ENCODE measurements around the gene PLEK.
"Not testable (repeated sequence)": the region's sequence is repeated elsewhere in the genome, so short reads cannot be mapped to it uniquely, and the experiment has no call there.

Gene PLEK

GRCh38 chr2:68365087-68365486, at the start of gene PLEK:
Gene PLEK, plus strand, starts transcription at chr2:68365282. Its CDS starts 70 bp downstream, at chr2:68365352.
- DNase-seq (ENCODE audit: low spot score) = peak; percentile 45

- DNase-seq (ENCODE audit: low spot score) = no peak
Measured at GRCh38 chr2:68316111-68316510, 49.0 kb upstream of the PLEK start.

DNA sequence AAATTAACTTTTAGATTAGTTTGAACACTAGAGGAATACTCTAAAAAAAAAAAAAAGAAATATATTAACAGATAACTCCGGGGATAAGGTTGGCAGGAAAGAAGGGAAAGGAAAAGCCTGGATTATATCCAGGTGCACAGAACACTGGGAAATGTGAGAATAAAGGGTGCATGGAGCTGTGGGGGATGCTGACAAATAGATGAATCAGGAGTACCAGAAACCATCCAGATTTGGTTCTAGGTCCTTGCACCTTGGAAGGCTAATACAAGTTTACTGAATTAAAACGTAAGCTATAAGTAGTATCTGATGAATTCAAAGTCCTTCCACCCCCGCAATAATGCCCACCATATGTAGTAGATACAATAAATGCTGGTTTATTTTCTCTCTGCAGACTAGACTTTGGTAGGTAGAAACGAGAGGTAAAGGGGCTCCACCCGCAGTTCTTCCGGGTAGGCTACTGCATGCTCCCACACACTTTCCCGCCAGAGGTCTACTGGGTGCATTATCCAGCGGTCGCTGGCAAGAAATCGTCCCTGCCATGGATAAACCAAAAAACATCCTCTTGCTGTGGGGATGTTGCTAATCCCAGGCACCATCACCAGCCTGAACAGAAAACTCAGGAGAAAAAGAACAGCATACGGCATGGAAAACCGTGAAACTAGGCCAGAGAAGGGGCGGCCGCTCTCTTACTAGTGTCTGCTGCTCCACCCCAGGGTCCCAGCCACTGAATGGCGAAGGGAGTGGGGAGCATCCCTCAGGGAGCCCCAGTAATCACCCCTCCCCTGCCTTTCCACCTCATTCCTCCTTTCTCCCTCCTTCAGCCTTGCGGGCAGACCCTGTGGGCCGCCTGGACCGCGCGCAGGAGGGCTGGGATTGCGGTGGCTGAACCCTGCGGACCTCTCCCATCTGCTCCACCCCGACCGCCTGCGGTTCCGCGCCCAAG, 46.8 kb upstream of the PLEK start:
- peak; percentile 19 for DNase-seq (ENCODE audit: low spot score)

DNA sequence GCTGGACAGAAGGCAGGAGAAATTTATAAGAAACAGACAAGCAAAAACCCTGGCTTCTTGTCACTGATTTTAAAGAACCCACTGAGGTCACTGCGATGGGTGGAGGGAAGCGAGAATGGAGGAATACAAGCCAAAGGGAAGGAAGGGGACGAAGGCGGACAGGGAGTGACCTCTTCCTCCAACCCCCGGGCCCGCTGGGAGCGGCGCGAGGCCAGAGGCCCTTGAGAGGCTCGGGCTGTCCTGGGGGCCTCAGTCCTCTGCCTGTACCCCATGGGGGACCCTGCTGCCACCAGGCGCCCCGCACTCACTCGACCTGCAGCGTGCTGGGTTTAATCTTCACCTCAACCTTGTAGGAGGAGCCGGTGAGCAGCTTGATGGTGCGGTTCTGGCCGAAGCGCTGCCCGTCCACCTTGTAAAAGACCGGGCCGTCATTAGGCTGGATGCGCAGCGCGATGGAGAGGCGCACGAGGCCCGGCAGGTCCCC, 46.1 kb upstream of the PLEK start:
- DNase-seq (ENCODE audit: low spot score) = peak; percentile 26

GRCh38 chr2:68319398-68320117, 45.5 kb upstream of the PLEK start, which contains the start of gene CNRIP1:
Gene CNRIP1, minus strand, starts transcription at chr2:68319949. Its CDS starts 549 bp downstream, at chr2:68319400.
- peak; percentile 65 for DNase-seq (ENCODE audit: low spot score)

DNA sequence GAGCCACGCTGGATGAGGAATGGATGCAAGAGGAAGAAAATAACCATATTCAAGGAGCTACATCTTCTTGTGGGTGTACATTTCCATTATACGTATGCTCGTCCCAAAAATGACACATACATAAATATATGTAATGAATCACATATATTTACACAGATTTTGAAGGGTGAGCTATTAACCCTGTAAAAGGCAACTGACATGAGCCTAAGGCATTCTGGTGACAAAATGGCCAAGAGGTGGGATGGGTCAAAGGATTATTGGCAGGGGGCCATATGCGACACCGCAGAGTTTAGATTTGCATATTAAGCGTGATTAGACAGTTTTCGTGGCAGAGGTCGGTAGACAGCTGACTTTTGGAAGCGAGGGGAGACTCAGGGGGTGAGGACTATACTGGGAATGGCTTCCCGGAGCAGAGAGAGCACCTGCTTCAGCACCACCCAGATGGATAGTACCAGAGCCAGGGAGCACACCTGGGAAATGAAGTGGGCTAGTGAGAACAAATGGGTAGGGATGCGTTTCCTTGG, 44.9 kb upstream of the PLEK start:
- DNase-seq (ENCODE audit: low spot score) = peak; percentile 27

DNA sequence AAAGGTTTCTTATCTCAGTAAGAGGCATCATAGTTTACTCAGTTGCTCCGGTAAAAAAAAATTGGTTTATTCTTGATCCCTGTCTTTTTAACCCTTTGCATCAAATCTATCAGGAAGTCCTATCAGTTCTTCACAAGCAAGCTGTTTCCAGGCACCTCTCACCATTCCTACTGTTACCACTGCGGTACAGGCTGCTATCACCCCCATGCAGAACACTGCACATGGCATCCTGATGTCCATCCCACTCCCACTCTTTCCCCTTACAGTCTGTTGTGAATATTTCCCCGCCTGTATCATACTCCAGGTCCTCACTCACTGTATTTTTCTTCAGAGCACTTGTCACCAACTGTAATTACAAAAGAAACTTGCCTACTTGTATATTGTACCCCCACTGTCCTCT, 40.0 kb upstream of the PLEK start:
- no peak for DNase-seq (ENCODE audit: low spot score)

- DNase-seq (ENCODE audit: low spot score) = no peak
Measured at GRCh38 chr2:68328901-68329300, 36.2 kb upstream of the PLEK start.

DNA sequence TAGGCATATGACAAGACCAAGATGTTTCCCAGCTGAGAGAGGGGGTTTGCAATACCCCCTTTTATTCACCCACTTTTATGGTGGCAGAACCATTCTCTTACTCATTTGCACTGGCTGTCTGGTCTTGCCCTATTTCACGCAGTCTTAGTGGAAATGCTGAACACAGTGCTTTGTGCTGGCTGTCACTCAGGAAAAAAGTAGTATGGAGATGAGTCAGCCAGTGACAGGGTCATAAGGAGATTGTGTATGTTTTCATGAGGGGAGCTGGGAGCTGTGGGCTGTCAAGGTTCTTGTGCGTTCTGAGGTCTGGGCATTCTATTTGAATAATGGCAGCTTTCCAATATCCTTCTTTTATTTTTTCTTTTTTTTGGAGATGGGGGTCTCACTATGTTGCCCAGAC, 34.4 kb upstream of the PLEK start:
- no peak for DNase-seq (ENCODE audit: low spot score)

DNA sequence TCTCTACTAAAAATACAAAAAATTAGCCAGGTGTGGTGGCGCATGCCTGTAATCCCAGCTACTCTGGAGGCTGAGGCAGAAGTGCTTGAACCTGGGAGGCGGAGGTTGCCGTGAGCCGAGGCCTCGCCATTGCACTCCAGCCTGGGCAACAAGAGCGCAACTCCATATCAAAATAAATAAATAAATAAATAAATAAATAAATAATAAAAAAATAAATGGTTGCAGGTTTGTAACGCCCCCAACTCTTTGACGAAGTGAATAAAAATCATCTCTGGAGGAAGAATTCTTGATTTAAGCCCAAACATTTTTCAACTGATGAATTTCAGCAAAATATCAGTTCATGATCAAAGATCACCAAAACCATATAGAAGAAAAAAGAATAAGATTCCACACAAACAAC, 32.1 kb upstream of the PLEK start:
- DNase-seq (ENCODE audit: low spot score) = no peak

DNA sequence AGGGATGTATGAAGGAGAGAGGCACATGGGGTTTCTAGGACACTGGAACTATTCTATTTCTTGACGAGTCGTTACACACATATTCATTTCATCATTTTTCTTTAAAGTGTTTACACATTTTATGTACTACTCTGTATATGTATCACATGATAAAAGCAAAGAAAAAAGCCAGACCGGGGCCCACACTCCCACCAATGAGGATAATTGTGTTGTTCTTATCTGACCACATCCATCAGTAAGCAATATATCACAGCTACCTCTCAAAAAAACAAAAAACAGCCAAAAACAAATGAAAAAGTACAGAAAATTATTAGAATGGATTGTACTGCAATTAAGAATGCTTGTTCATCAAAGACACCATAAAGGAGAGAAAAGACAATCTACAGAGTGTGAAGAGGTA, 31.2 kb upstream of the PLEK start:
- DNase-seq (ENCODE audit: low spot score) = no peak

- DNase-seq (ENCODE audit: low spot score) = no peak
Measured at GRCh38 chr2:68336192-68336591, 28.9 kb upstream of the PLEK start.

GRCh38 chr2:68340226-68341061, 24.6 kb upstream of the PLEK start:
- DNase-seq (ENCODE audit: low spot score) = peak; percentile 22

- DNase-seq (ENCODE audit: low spot score) = no peak
Measured at GRCh38 chr2:68341062-68341329, 24.1 kb upstream of the PLEK start.

DNA sequence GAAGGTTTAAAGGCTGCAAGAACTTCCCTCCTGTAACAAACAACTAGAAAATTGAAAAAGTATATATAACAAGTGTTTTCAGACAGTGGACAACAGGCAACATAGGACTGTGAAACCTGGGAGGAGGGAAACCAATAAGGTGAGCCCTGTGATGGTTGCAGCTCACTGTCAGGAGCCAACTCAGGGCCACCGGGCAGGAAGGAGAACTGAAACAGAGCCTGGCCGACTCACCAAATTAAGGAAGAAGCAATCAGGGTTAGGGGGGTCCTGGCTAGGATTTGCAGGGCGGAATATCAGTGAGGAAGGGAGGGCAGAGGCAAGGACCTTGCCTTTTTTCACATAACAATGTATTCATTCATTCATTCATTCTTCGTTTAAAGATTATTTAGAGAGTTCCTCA, 23.5 kb upstream of the PLEK start:
- DNase-seq (ENCODE audit: low spot score) = no peak

DNA sequence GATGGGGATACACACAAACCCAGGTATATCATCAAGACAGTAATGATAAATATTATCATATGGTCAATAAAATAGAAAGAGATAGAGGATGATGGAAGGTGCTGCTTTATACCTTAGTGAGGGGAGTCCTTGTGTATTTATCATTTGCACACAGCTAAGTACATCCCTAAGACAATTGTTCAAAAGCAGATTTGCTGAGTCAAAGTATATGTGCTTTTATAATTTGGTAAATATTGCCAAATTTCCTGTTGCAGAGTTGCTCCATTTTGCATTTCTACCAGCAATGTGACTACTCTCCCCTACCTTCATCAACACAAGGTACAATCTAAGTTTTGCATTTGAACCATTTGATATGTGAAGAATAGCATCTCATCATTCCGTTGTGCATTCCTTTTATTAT, 22.6 kb upstream of the PLEK start:
- no peak for DNase-seq (ENCODE audit: low spot score)

GRCh38 chr2:68344031-68344430, 21.1 kb upstream of the PLEK start:
- DNase-seq (ENCODE audit: low spot score) = no peak

GRCh38 chr2:68345129-68345875, 19.8 kb upstream of the PLEK start:
- no peak for DNase-seq (ENCODE audit: low spot score)

GRCh38 chr2:68349091-68349490, 16.0 kb upstream of the PLEK start:
- DNase-seq (ENCODE audit: low spot score) = not testable (repeated sequence)

GRCh38 chr2:68351997-68352396, 13.1 kb upstream of the PLEK start:
- DNase-seq (ENCODE audit: low spot score) = no peak

DNA sequence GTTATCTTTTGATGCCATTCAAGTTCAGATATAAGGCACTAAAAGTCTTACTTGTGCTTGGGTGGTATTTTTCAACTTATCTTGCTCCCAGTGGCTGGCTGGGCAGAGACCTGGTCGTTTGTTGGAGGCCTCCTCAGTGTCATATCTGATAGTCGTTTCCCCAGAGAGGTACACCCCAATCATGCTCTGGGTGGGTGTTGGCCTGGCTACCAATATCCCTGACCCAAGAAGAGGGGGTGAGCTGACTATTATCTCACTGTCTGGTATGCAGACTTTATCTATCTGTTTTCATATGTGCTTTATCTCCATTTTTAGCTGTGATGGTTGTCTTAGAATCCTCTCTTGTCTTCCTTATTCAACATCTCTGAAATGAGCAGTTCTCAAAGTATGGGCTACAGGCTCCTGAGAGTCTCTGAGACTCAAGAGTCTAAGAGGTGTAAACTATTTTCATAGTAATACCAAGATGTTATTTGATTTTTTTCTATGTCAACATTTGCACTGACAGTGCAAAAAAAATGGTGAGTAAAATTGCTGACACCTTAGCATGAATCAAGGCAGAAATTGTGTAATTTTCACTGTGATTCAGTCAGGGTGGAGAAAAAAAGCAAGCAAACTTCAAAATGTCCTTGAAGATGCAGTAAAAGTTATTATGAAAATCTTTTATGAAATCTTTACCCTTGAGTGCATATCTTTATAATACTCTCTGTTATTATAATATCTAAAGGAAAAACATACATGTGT, 12.3 kb upstream of the PLEK start:
- no peak for DNase-seq (ENCODE audit: low spot score)

All from putamen (tissue), 1 donor.